Measurements from ENCODE around the gene ATP6V1E1.

The ATP6V1E1 gene

DNA sequence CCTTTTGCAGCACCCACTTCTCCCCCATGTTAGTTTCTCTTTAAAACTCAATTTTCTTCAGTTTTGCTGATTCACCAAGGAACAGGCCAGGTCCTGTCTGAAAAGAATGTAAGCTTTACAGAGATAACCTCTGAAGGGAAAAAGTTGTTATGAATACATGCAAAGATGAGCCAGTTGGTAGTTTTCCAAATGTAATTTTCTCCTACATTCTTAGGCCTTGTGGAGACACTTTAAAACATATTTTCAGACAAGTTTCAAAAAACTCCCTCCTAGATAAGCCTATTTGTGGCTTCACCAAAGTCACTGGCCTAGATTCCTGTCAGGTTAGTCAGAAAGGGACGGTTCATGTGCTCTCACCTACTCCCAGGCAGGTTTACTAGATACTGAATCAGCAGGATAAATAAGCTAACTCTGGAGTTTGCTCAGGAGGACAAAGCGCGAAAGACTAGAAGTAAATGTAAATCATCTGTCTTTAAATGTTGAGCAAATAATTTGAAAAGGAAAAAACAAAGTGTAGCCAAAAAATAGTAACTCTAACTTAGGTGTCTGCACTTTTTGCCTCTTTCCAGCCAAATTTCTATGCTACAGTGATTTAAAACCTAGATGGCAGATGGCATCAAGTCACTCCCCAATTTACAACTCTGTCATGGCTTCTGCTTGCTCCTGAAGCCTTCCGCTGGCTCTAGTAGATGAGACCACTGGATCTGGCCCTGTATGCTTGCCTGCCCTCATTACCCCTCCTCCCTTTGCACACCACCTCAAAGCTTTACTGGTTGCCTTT lies 4.9 kb upstream of the ATP6V1E1 start:
- DNase-seq, result no peak

GRCh38 chr22:17631076-17631565 lies 2.6 kb upstream of the ATP6V1E1 start:
- no peak for DNase-seq

GRCh38 chr22:17629641-17630040 lies 1.1 kb upstream of the ATP6V1E1 start:
- DNase-seq, result no peak

GRCh38 chr22:17629173-17629489 lies 582 bp upstream of the ATP6V1E1 start:
- DNase-seq, result no peak

- no peak for DNase-seq
Measured at GRCh38 chr22:17627961-17628405, 566 bp downstream of the ATP6V1E1 start.

GRCh38 chr22:17613280-17613679 lies 15.3 kb downstream of the ATP6V1E1 start:
- no peak for DNase-seq

GRCh38 chr22:17612057-17612456 lies 16.5 kb downstream of the ATP6V1E1 start:
- DNase-seq, result no peak

DNA sequence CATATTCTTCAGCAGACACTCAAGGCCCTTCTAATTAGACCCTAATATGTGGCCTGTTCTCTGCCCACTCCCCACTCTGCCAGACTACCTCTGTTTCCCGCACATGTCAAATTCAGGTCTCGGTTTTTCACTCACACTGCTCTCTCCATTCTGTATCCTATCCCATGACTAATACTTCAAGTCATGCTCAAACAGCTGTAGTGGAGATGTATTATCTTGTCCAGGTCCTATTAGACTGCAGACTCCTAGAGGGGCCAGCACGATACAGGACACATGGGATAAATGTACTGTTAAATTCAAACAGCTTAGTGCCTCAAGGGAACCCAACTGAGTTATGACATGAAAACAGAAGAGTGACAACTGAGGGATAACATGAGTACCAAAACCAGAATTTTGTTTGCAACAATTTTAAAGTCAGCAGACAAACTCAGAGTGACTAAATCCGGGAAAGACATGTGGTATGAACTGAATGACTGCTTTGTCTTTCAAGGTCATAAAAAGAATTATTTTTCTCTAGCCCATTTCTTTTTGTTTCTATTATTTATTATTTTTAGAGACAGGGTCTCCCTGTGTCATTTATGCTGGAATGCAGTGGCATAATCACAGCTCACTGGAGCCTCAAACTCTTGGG lies 20.5 kb downstream of the ATP6V1E1 start:
- DNase-seq, result no peak

GRCh38 chr22:17606496-17606895 lies 22.1 kb downstream of the ATP6V1E1 start:
- no peak for DNase-seq

GRCh38 chr22:17603668-17604067 lies 24.9 kb downstream of the ATP6V1E1 start:
- DNase-seq, result no peak

DNA sequence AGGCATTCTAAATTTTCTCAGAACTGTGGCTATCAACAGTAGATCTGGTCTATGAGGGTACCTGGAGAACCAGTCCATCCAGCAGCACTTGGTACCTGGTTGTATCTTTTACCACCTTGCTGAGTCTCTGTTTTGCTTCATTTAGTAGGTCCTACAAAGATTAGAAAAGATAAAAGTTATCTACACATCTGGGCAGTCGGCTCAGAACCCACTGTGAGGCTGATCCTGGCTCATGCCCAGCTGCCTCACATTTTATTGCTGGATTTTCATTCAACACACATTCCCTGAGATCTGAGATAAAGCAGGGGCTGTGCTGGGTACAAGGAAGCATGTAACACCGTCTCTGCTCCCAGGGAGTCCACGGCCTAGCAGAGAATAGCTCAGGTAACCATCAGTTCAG lies 27.5 kb downstream of the ATP6V1E1 start:
- no peak for DNase-seq

DNA sequence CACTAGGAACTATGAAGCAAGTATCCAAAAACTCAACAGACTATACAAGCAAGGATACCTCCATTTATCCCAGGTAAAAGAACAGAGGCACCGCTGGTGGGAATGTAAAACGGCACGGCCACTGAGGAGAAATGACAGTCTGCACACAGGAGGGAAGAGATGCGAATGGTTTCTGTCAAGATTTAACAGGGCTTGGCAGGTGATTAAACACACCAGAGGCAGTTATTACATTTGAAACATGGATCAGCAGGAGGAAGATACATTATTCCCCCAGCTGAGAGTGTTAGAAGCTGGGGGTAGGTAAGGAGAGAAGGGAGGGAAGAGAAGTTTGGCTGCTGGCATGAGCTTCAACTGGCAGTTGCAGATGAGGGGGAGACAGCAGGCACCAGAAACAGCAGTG lies 30.2 kb downstream of the ATP6V1E1 start:
- DNase-seq, result no peak

- no peak for DNase-seq
Measured at GRCh38 chr22:17597217-17597616, 31.3 kb downstream of the ATP6V1E1 start.

- no peak for DNase-seq
Measured at GRCh38 chr22:17596226-17596625, 32.3 kb downstream of the ATP6V1E1 start.

GRCh38 chr22:17592201-17592600 lies 36.3 kb downstream of the ATP6V1E1 start:
- no peak for DNase-seq

- no peak for DNase-seq
Measured at GRCh38 chr22:17590586-17590985, 38.0 kb downstream of the ATP6V1E1 start.

DNA sequence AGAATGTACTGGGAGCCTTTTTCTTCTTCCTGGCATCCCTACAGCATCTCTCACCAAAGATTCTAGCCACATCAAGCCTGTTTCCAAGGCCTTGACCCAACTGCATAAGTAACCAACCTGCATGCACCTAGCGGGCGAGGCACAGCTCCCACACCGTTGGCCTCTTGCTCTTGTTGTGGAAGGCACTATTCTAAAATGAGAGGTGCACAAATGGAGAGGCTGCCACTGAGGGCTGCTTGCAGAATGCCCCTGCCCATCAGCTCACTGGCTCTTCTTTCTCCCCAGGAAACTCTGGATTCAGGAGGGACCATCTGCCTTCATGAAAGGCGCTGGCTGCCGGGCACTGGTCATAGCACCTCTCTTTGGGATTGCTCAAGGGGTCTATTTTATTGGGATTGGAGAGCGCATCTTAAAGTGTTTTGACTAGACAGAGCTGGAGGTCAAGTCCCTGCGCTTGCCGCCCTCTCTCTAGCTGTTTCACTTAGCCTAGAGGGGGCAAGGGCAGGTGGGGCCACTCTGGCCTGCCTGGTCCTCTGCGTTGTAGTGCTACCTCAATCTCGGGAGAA lies 38.7 kb downstream of the ATP6V1E1 start:
- no peak for DNase-seq

DNA sequence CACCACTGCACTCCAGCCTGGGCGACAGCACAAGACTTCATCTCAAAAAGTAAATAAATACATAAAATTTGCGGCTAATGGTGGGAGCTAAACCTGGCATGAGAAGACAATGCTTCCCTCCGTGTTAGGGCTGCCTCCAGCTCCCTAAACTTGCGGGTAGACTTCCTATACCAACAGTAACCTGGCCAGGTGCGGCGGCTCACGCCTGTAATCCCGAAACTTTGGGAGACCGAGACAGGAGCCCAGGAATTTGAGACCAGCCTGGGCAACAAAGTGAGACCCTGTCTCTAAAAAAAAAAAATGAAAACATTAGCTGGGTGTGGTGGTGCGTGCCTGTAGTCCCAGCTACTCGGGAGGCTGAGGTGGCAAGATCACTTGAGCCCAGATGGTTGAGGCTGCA lies 39.9 kb downstream of the ATP6V1E1 start:
- no peak for DNase-seq

DNA sequence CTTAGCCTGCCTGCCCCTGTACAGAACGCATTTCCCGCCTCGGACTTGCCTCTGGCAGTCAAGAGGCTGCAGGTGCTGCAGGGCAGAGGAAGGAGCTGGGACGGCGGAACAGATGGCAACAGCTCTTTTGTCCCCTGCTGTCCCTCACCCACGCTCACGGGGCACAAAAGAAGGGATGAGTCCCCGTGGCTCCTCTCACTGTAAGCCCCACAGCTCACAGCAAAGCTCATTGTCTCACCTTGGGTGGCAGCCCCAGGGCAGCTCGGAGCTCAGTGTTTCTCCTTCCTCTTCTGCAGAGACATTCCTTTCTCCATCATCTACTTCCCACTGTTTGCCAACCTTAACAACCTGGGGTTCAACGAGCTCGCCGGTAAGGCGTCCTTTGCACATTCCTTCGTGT lies 40.9 kb downstream of the ATP6V1E1 start:
- no peak for DNase-seq

DNA sequence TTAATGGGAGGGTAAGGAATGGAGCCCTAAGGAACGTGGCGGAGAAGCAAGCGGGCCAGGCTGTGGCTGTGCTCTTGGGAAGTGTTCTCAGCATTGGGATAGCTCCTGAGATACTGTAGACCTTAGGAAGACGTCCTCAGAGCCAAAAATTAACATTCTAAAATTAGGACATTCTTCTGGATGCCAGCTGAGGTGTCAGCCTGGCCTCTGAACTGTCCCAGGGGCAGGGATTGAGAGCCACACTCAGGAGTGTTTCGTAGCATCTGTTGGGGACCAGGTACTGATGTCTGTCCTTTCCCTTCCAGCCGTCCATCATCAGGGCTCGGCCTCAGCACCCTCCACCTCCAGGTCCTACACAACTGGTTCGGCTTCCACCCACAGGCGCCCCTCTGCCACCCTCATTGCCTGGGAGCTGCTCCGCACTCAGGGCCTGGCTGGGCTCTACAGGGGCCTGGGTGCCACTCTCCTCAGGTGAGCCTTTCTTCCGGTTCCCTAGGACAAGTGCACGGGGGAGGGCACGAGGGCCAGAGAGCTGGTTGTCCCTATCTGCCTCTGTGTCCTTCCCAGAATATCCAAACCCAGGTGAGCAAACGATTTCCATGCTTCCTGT lies 41.6 kb downstream of the ATP6V1E1 start:
- DNase-seq, result no peak

DNA sequence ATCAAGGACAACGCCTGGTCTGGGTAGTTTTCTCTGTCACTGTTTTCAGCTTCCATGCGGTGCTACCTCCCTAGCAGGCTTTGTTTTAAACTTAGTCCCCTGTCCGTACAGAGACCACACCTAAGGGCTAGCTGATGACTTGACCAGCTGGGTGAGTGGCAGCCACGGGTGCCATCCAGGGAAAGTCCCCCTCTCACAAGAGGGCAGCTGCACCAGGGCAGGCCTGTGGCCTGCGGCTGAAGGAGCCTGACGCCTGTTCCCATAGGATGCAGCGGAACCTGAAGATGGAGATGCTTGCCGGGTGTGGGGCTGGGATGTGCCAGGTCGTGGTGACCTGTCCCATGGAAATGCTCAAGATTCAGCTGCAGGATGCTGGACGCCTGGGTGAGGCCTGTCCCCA lies 45.4 kb downstream of the ATP6V1E1 start:
- DNase-seq, result no peak

- no peak for DNase-seq
Measured at GRCh38 chr22:17581631-17582030, 46.9 kb downstream of the ATP6V1E1 start.

GRCh38 chr22:17581056-17581455 lies 47.5 kb downstream of the ATP6V1E1 start:
- no peak for DNase-seq

Data from cortex of kidney (tissue), 1 donor.